Colonic mucosa (tissue), 4 donors: ENCODE results near the gene KCNIP4. TPM values are rescaled to one million over a fixed set of nuclear protein-coding genes. Genes with fewer than 3 reads are reported as not detected.

Experiments
- DNase-seq: peaks from one replicate; pipeline ENCODE4 v3.0.0-alpha.2; 2020
- H3K27ac ChIP-seq: fragments of 200-600 bp; one replicate; pipeline ENCODE4 v1.8.0; 2021
- H3K27me3 ChIP-seq: fragments of 200-600 bp; one replicate; pipeline ENCODE4 v1.8.0; 2021
- H3K36me3 ChIP-seq: fragments of 200-600 bp; one replicate; pipeline ENCODE4 v1.8.0; 2021
- H3K4me1 ChIP-seq: fragments of 200-600 bp; one replicate; pipeline ENCODE4 v1.8.0; 2021; ENCODE audit warnings: mild to moderate bottlenecking
- H3K4me3 ChIP-seq: fragments of 200-600 bp; one replicate; pipeline ENCODE4 v1.8.0; 2021
- H3K9ac ChIP-seq, 2 donors: one replicate each; pipeline ENCODE4 v1.7.0; 2013; ENCODE audit warnings: control low read depth in 2 of 2, low read depth in 2 of 2, low read length in 2 of 2
- H3K9me3 ChIP-seq: fragments of 200-600 bp; one replicate; pipeline ENCODE4 v1.8.0; 2021
- CTCF ChIP-seq: fragments of 200-600 bp; IDR thresholded peaks from one replicate; pipeline ENCODE4 v1.8.0; 2022; ENCODE audit warnings: antibody characterized with exemption, mild to moderate bottlenecking
- intact Hi-C: fragments of 100-400 bp; cut with DNase I; formaldehyde crosslinking; loops from one replicate; pipeline ENCODE4 v1.14.1; 2022
- total RNA-seq, 2 donors: library from RNA; stranded (reverse); fragmentation: NEBNext Ultra II Directional in 1 of 2; extraction: Animal tissue kit (Norgen Biotek cat#: 25700) in 1 of 2; gene quantifications; one replicate each; pipeline ENCODE4 v1.2.1, GENCODE V29; 2021
- donor health status: healthy.
- donor health status: DM: no; HTN: no; CAD: no.
- donor health status: DM: no; HTN: no; CAD: no.

Gene KCNIP4
- total RNA-seq, 2 donors from 2014 or later = 0.67 to 1.2 TPM

GRCh38 chr4:21061902-21062301, 886.7 kb downstream of the KCNIP4 start:
- H3K4me1 ChIP-seq = no peaks in the 10 kb centered on the region
- no peak overlapping the region for H3K9ac ChIP-seq
- TF ChIP-seq CTCF = no peak
- intact Hi-C loops = no loop called here
- H3K27me3 ChIP-seq = no peaks in the 10 kb centered on the region
- DNase-seq = no peak
- H3K27ac ChIP-seq = no peak overlapping the region
- H3K9me3 ChIP-seq = no peaks in the 10 kb centered on the region
- no peak overlapping the region for H3K4me3 ChIP-seq
- no peaks in the 10 kb centered on the region for H3K36me3 ChIP-seq

GRCh38 chr4:21046141-21046540, 902.4 kb downstream of the KCNIP4 start:
- intact Hi-C loops = no loop called here
- Histone ChIP-seq H3K27me3 (no peaks in the 10 kb centered on the region), H3K27ac (no peak overlapping the region), H3K4me3 (no peak overlapping the region), H3K9ac (no peak overlapping the region), H3K36me3 (no peaks in the 10 kb centered on the region), H3K9me3 (no peaks in the 10 kb centered on the region), H3K4me1 (no peaks in the 10 kb centered on the region)
- no peak for TF ChIP-seq CTCF
- DNase-seq = no peak

- Histone ChIP-seq H3K9ac (no peak overlapping the region), H3K36me3 (no peaks in the 10 kb centered on the region), H3K27me3 (no peaks in the 10 kb centered on the region), H3K27ac (no peak overlapping the region), H3K9me3 (no peaks in the 10 kb centered on the region), H3K4me1 (no peaks in the 10 kb centered on the region), H3K4me3 (no peak overlapping the region)
- intact Hi-C loops = no loop called here
- TF ChIP-seq CTCF = no peak
- no peak for DNase-seq
Observed at GRCh38 chr4:21045119-21045518, 903.5 kb downstream of the KCNIP4 start.

- Histone ChIP-seq H3K27ac (no peak overlapping the region), H3K36me3 (no peaks in the 10 kb centered on the region), H3K4me1 (no peaks in the 10 kb centered on the region), H3K4me3 (no peak overlapping the region), H3K9me3 (no peaks in the 10 kb centered on the region), H3K9ac (no peak overlapping the region), H3K27me3 (no peaks in the 10 kb centered on the region)
- TF ChIP-seq CTCF = no peak
- no peak for DNase-seq
- intact Hi-C loops = no loop called here
Observed at GRCh38 chr4:21041708-21042107, 906.9 kb downstream of the KCNIP4 start.

GRCh38 chr4:21034728-21035127, 913.8 kb downstream of the KCNIP4 start:
- H3K36me3 ChIP-seq = no peaks in the 10 kb centered on the region
- H3K9ac ChIP-seq = no peak overlapping the region
- no peaks in the 10 kb centered on the region for H3K27me3 ChIP-seq
- H3K27ac ChIP-seq = no peak overlapping the region
- TF ChIP-seq CTCF = no peak
- no peaks in the 10 kb centered on the region for H3K4me1 ChIP-seq
- no peak overlapping the region for H3K4me3 ChIP-seq
- no peak for DNase-seq
- intact Hi-C loops = no loop called here
- H3K9me3 ChIP-seq = no peaks in the 10 kb centered on the region
